NCI-H82 treated with DMSO at 0.1 percent for 48 hours (cell line): ENCODE measurements around the gene DYRK2.

Experiments
- DNase-seq: peaks from one replicate; lab custom pipeline; 2025; ENCODE audit not compliant: unreplicated experiment; lab: John Stamatoyannopoulos, UW

Gene DYRK2

GRCh38 chr12:67648521-67649260, at the start of gene DYRK2:
Gene DYRK2, plus strand, starts transcription at chr12:67648745. Its CDS starts 389 bp downstream, at chr12:67649134.
- peak; percentile 21 for DNase-seq

DNA sequence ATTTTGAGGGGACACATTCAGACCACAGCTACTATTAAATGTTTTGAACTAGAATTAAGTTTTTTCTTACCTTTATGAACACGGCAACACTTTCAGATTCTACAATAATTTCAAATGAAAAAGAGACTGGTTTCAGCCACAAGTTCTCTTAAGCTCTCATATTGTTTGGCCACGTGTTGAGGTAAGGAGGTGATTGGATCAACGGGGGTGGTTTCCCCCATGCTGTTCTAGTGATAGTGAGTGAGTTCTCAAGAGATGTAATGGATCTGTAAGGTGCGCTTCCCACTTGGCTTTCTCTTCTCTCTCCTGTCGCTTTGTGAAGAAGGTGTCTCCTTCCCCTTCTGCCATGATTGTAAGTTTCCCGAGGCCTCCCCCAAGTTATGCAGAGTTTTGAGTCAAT, 48.9 kb upstream of the DYRK2 start:
- no peak for DNase-seq

- DNase-seq, result no peak
Measured at GRCh38 chr12:67601126-67601525, 47.4 kb upstream of the DYRK2 start.

GRCh38 chr12:67609226-67609870, 39.2 kb upstream of the DYRK2 start:
- DNase-seq, result peak; percentile 28

DNA sequence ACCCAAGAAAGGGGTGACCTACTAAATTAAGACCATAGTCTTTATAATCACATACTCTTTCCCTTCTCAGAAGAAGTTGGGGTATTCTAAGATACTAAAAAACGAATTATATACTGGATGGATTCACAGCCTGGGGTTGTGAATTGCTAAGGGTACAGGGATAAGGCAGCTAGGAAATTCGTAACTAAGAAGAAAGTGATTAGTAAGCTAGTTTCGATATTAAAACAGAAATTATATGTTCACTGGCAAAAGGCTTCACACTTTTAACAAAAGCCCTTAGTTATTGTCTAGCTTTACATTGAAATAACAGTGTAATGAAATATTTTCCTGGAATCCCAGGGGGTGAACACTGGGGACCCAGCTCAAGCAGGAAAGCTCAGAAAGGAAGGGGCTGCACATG, 35.5 kb upstream of the DYRK2 start:
- no peak for DNase-seq

- no peak for DNase-seq
Measured at GRCh38 chr12:67617629-67618028, 30.9 kb upstream of the DYRK2 start.

DNA sequence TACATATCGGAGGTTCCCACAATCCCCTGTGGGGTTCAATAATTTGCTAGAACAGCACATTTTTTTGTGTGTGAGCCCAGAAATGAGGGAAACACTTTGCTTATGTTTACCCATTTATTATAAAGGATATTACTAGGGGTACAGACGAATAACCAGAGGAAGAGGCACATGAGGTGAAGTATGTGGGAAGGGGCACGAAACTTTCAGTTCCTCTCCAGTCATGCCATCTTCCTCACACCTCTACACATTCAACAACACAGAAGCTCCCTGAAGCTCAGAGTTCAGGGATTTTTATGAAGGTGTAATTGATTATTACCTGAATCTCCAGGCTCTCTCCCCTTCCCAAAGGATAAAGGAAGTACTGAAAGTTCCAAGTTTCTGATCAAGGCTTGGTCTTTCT, 30.2 kb upstream of the DYRK2 start:
- no peak for DNase-seq

- no peak for DNase-seq
Measured at GRCh38 chr12:67621112-67621511, 27.4 kb upstream of the DYRK2 start.

GRCh38 chr12:67621926-67622325, 26.6 kb upstream of the DYRK2 start:
- no peak for DNase-seq

DNA sequence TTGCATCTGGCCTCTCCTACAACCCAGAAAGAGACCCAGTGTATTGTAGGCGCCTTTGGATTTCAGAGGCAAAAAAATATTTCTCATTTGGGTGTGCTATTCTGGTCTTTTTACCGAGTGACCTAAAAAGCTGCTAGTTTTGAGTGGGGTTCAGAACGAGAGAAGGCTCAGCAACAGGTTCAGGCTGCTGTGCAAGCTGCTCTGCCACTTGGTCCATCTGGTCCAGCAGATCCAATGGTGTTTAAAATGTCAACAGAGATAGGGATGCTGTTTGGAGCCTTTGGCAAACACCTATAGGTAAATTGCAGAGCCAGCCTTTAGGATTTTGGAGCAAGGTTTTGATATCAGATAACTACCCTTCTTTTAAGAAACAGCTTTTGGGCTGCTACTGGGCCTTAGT, 25.3 kb upstream of the DYRK2 start:
- DNase-seq, result no peak

GRCh38 chr12:67624355-67624754, 24.2 kb upstream of the DYRK2 start:
- no peak for DNase-seq

- DNase-seq, result no peak
Measured at GRCh38 chr12:67625004-67625403, 23.5 kb upstream of the DYRK2 start.

DNA sequence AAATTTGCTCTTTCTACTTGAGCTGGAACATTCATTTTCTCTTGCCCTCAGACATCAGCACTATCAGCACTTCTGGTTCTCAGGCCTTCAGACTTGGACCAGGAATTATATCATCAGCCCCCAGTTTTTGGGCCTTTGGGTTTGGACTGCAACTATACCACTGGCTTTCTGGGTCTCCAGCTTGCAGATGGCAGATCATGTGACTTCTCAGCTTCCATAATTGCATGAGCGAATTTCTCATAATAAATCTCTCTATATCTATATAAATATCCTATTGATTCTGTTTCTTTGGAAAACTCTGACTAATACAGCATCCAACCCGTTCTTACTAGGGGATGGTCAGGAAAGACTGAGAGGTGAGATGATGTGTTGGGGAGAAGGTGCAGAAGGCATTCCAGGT, 22.4 kb upstream of the DYRK2 start:
- no peak for DNase-seq

DNA sequence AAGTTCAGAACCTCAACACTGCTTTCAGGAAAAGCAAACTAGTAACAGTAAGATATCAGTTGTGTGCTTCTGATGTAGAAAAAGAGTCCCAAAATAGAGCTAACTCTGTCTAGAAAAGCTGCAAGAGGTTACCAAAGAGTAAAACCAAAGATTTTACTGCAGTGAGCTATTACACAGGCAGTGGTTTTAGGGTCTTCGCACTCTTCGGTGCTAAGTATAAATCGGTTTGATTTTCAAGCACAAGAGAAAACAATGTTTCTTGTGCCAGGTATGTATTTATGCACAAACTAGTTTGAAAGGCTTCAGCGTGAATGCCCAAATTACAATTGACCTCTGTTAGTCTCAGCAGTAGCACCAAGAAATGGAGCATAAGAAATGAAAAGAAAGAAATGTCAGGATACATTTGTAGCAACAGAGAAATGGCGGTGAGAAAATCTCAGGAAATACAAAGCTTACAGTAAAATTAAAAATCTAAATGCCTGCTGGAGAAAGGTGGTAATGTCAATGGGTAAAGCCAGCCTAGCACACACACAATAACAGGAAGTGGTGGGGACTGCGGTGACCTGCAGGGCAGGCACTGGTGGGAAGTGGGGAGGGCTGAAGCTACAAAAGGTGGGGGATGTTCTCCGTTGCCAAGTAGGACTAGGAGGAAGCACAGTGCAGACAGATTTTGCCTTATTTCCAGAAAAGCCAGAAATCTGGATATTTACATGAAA, 18.0 kb upstream of the DYRK2 start:
- DNase-seq, result no peak

DNA sequence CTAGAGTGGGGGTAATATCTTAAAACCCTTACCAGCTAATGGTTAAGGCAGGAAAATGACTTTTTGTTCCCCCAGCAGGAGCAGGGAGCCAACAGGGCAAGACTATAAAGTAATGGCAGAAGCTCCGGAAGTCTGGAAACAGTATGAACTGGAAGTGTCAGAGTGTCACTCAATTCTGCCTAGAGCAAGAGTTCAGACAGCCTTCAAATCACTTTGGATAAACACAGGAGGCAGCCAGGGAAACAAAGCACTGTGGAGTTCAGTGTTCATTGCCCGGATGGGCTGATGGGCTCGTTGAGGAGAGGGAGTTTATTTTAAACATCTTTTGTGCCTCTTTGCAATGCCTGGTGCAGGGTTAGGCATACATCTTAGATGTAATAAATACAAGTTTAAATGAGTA, 16.5 kb upstream of the DYRK2 start:
- no peak for DNase-seq

DNA sequence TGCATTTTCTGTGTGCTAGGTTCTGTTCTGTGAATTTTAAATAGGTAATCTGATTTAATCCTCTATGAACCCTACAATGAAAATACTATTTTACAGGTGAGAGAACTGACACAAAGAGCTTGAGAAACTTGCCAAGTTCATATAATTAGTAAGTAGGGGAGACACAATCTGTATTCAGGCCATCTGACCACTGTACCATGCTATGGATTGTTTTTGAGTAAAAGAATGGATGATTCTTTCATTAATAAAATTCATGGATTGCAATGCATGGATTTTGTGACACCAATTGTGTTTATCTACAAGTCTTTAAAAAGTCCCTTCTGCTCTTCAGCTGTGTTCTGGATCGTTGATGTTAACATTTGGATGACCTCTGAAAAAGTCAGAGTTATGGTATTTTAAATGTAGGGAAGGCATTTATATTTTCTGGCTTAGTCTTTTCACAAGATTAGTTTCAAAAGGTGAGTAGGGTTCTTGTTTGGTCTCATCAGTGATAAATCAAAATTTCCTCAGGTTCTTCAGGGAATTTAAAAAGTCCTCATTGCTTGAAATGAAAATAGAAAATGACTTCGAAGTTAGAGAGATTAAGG, 15.4 kb upstream of the DYRK2 start:
- no peak for DNase-seq

GRCh38 chr12:67633708-67634107, 14.8 kb upstream of the DYRK2 start:
- DNase-seq, result no peak

- DNase-seq, result no peak
Measured at GRCh38 chr12:67634303-67634761, 14.2 kb upstream of the DYRK2 start.

DNA sequence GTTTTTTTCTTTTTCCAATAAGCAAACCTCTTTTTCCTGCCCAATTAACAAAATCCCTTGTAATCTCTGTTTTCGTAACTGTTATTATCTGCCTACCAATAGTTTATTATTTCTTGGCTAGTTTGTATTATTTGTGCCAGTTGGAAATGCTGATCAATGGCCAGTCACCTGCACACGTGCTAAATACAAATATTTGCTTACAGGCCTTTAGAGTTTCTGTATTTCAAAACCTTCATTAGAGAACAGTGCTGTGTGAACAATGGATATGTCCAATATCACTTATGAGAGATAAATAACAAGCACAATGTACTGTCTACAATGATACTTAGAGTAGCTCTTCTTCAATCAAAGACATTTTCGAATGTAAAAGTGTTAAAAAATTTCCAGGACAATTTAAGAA, 10.8 kb upstream of the DYRK2 start:
- DNase-seq, result no peak

- DNase-seq, result no peak
Measured at GRCh38 chr12:67638694-67639093, 9.9 kb upstream of the DYRK2 start.

GRCh38 chr12:67640863-67641262, 7.7 kb upstream of the DYRK2 start:
- no peak for DNase-seq

DNA sequence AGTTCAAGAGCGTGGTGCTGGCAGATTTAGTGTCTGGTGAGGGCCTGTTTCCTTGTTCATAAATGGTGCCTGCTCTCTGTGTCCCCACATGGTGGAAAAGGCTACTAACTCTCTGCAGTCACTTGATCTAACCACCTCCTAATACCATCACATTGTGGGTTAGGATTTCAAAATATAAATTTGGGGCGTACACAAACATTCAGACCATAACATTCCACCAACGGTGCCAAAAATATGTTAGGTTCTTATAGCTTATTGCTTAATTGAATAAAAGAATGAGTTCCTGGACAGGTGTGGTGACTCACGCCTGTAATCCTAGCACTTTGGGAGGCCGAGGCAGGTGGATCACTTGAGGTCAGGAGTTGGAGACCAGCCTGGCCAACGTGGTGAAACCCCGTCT, 3.4 kb upstream of the DYRK2 start:
- no peak for DNase-seq
